Astrocyte (in vitro differentiated cells and primary cell): ENCODE measurements around the gene CSPG5.
A peak's percentile ranks its signal among the peaks of the same experiment; 100 is the strongest.

ENCODE experiments used
- EZH2 ChIP-seq: IDR thresholded peaks from 2 replicates; pipeline ENCODE4 v1.6.1; 2012; ENCODE audit warnings: mild to moderate bottlenecking, low read length, inconsistent platforms; ENCODE audit not compliant: insufficient read depth
- TF ChIP-seq, protein P1 (sequence below): IDR thresholded peaks from 2 replicates; pipeline ENCODE4 v1.5.1; 2011; ENCODE audit warnings: low read depth, mild to moderate bottlenecking, inconsistent platforms, low read length, moderate library complexity; ENCODE audit not compliant: insufficient read depth

DNA sequence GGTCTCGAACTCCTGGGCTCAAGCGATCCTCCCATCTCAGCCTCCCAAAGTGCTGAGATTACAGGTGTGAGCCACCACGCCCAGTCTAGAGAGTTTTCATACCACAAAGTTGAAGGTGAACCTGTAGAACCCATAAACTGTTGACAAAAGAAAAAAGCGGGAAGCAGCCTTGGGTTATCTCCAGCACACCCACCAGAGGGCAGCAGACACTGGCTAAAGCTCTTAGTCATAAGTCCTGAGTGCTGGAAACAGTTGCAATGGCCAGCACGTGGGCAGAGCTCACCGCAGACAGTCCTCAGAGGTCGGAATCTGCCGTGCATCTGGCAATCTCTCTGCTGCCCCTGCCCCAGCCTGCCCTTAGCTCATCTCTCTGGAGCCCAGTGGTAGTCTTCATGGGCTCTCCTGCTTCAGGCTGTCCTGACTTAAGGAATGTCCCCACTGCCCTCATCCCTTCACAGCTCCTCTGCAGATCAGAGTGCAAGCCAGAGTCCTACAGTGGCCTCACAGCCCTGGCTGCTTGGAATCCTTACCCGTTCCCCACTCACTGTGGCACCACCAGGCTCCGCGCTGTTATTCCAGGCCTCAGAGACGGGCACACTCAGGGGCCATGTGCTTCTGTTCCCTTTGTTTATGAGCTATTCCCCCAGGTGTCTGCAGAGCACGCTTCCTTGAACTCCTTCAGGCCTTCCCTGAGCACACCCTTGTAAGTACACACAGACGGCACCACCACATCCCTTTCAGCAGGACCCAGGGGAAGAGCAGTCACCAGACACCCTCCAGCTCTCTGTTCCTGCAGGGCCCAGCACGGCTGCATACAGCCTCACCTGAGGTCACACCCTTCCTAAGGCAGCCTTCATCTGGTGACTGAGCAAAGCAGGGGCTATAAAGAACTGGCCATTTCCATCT is 56.3 kb downstream of the CSPG5 start:
- TF ChIP-seq, protein P1, sequence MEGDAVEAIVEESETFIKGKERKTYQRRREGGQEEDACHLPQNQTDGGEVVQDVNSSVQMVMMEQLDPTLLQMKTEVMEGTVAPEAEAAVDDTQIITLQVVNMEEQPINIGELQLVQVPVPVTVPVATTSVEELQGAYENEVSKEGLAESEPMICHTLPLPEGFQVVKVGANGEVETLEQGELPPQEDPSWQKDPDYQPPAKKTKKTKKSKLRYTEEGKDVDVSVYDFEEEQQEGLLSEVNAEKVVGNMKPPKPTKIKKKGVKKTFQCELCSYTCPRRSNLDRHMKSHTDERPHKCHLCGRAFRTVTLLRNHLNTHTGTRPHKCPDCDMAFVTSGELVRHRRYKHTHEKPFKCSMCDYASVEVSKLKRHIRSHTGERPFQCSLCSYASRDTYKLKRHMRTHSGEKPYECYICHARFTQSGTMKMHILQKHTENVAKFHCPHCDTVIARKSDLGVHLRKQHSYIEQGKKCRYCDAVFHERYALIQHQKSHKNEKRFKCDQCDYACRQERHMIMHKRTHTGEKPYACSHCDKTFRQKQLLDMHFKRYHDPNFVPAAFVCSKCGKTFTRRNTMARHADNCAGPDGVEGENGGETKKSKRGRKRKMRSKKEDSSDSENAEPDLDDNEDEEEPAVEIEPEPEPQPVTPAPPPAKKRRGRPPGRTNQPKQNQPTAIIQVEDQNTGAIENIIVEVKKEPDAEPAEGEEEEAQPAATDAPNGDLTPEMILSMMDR = peak; percentile 91
- TF ChIP-seq EZH2 = no peak
